SK-N-MC (cell line): ENCODE results near the gene BCAR3.

Experiments used
- EZH2 ChIP-seq: fragments of 200-600 bp; sonication (generic); IDR thresholded peaks from one replicate; pipeline ENCODE4 v1.6.1; 2017; ENCODE audit warnings: antibody characterized with exemption
- FOXP2 ChIP-seq: optimal IDR thresholded peaks from 2 replicates; pipeline ENCODE3; 2011; ENCODE audit warnings: mild to moderate bottlenecking, moderate library complexity; ENCODE audit not compliant: insufficient read depth; ENCODE audit errors: extremely low read length, control extremely low read depth
- POLR2AphosphoS5 ChIP-seq: IDR thresholded peaks from 2 replicates; pipeline ENCODE4 v1.6.1; 2012; ENCODE audit warnings: mild to moderate bottlenecking, low read depth, low read length, borderline replicate concordance

- TF ChIP-seq EZH2: no peak
- no peak for TF ChIP-seq POLR2AphosphoS5
- no peak for TF ChIP-seq FOXP2
These were observed 40.7 kb upstream of the BCAR3 start for GRCh38 chr1:93722081-93723031.
